K562 (cell line): Measurements from ENCODE around the gene GPX2. TPM values are rescaled to one million over a fixed set of nuclear protein-coding genes. Genes with fewer than 3 reads are reported as not detected.

Source experiments
- ATF7 ChIP-seq: fragments of 450-650 bp; IDR thresholded peaks from 2 replicates; pipeline ENCODE4 v1.7.1; 2014; ENCODE audit warnings: mild to moderate bottlenecking, moderate library complexity
- BHLHE40 ChIP-seq: IDR thresholded peaks from 2 replicates; pipeline ENCODE4 v1.6.1; 2011; ENCODE audit warnings: low read length, improper control_type of control experiment
- CEBPB ChIP-seq: fragments of 450-650 bp; IDR thresholded peaks from 2 replicates; pipeline ENCODE4 v1.6.1; 2016; ENCODE audit warnings: missing genetic modification characterization, missing compliant biosample characterization
- CREM ChIP-seq: IDR thresholded peaks from 2 replicates; pipeline ENCODE4 v1.6.1; 2014; ENCODE audit warnings: antibody characterized with exemption, low read depth
- GABPB1 ChIP-seq: sonication (generic); formaldehyde crosslinking; IDR thresholded peaks from 2 replicates; pipeline ENCODE4 v1.8.0; 2022; ENCODE audit warnings: mild to moderate bottlenecking, missing genetic modification reagents
- HDAC1 ChIP-seq, 2 experiments: fragments of 450-650 bp; IDR thresholded peaks; 2 replicates each; pipeline ENCODE4 v1.6.1; 2016 to 2017; ENCODE audit warnings: inconsistent platforms in 1 of 2, mild to moderate bottlenecking in 1 of 2, moderate library complexity in 1 of 2
- HINFP ChIP-seq: fragments of 450-650 bp; conservative IDR thresholded peaks from 2 replicates; pipeline ENCODE4 v1.6.1; 2016; ENCODE audit warnings: missing genetic modification characterization, low read depth, mild to moderate bottlenecking, control low read depth, missing compliant biosample characterization
- HSF4 ChIP-seq: fragments of 250-450 bp; sonication (Bioruptor Pico); IDR thresholded peaks from 2 replicates; pipeline ENCODE4 v2.1.2; 2022; ENCODE audit warnings: mild to moderate bottlenecking, moderate library complexity, borderline replicate concordance
- MNT ChIP-seq, 2 experiments: fragments of 450-650 bp; conservative IDR thresholded peaks; 2 replicates each; pipeline ENCODE4 v1.6.1; 2017; ENCODE audit warnings: mild to moderate bottlenecking in 2 of 2, moderate library complexity in 2 of 2
- MTA3 ChIP-seq: fragments of 450-650 bp; formaldehyde crosslinking; IDR thresholded peaks from 2 replicates; pipeline ENCODE4 v1.6.1; 2017; ENCODE audit warnings: mild to moderate bottlenecking, borderline replicate concordance
- NCOA2 ChIP-seq, 2 experiments: fragments of 450-650 bp; IDR thresholded peaks; 2 replicates each; pipeline ENCODE4 v1.6.1; 2018; ENCODE audit warnings: mild to moderate bottlenecking in 2 of 2, moderate library complexity in 1 of 2; ENCODE audit not compliant: partially characterized antibody in 2 of 2
- NFRKB ChIP-seq: fragments of 450-650 bp; IDR thresholded peaks from 2 replicates; pipeline ENCODE4 v1.6.1; 2016; ENCODE audit warnings: low read depth
- NR1H2 ChIP-seq: sonication (generic); formaldehyde crosslinking; IDR thresholded peaks from 2 replicates; pipeline ENCODE4 v1.4.0; 2020; ENCODE audit warnings: mild to moderate bottlenecking, missing genetic modification reagents
- PHB ChIP-seq: fragments of 250-450 bp; sonication (Bioruptor Pico); IDR thresholded peaks from 2 replicates; pipeline ENCODE4 v1.5.0; 2021
- POLR3A ChIP-seq: IDR thresholded peaks from 2 replicates; pipeline ENCODE4 v1.6.1; 2011; ENCODE audit warnings: borderline replicate concordance, mild to moderate bottlenecking, moderate library complexity; ENCODE audit not compliant: insufficient read length, insufficient read depth; ENCODE audit errors: extremely low read depth
- SNRNP70 ChIP-seq: fragments of 200-400 bp; formaldehyde crosslinking; optimal IDR thresholded peaks from 2 replicates; pipeline ENCODE3; 2017; ENCODE audit warnings: low read depth, low read length
- TEAD2 ChIP-seq: fragments of 450-650 bp; IDR thresholded peaks from 2 replicates; pipeline ENCODE4 v1.6.1; 2016; ENCODE audit warnings: missing genetic modification characterization, control low read depth, missing compliant biosample characterization
- TFAP4 ChIP-seq: sonication (generic); formaldehyde crosslinking; IDR thresholded peaks from 2 replicates; pipeline ENCODE4 v1.8.0; 2022; ENCODE audit warnings: missing genetic modification reagents, mild to moderate bottlenecking, moderate library complexity, borderline replicate concordance
- ZBTB8A ChIP-seq: fragments of 450-650 bp; IDR thresholded peaks from 2 replicates; pipeline ENCODE4 v1.6.1; 2018; ENCODE audit warnings: mild to moderate bottlenecking, moderate library complexity; ENCODE audit not compliant: partially characterized antibody
- ZNF398 ChIP-seq: fragments of 250-450 bp; sonication (Bioruptor Pico); IDR thresholded peaks from 2 replicates; pipeline ENCODE4 v1.8.0; 2021; ENCODE audit warnings: moderate library complexity, mild to moderate bottlenecking, inconsistent platforms
- ZNF76 ChIP-seq: fragments of 250-450 bp; sonication (Bioruptor Pico); IDR thresholded peaks from 2 replicates; pipeline ENCODE4 v1.4.0; 2020; ENCODE audit warnings: mild to moderate bottlenecking, moderate library complexity, borderline replicate concordance
- polyA plus RNA-seq, 8 experiments: library from polyadenylated mRNA; depleted of rRNA in 4 of 8; stranded (reverse) in 5 of 8; unstranded in 3 of 8; fragments of >200 nt; fragmentation: Nextera tagmentation in 2 of 8; fragmentation: Illumina TruSeq in 1 of 8; extraction: Ambion mirVana in 2 of 8; extraction: Trizol in 1 of 8; gene quantifications; 2 replicates each; pipeline versions ENCODE4 v1.2.1 to v1.2.3, GENCODE V29; 2011 to 2014; ENCODE audit warnings: inconsistent platforms in 1 of 8, missing spikeins in 1 of 8
- total RNA-seq, 7 experiments: library from RNA; depleted of rRNA in 6 of 7; stranded (reverse); fragments of >200 nt in 6 of 7; fragmentation: Illumina TruSeq in 2 of 7; extraction: Trizol in 2 of 7; gene quantifications; 2 replicates each; pipeline versions ENCODE4 v1.2.1 to v1.2.3, GENCODE V29; 2011 to 2021; ENCODE audit warnings: low replicate concordance in 1 of 7
- TF ChIP-seq, protein P1 (sequence below): sonication (generic); formaldehyde crosslinking; IDR thresholded peaks from 2 replicates; pipeline ENCODE4 v1.8.0; 2022; ENCODE audit warnings: mild to moderate bottlenecking, missing genetic modification reagents

GPX2 gene
- total and polyA plus RNA-seq, 9 of the 15 experiments (the other 6 are each of a cell fraction or from before 2014, with no cell fraction given): 0.24 TPM; not detected in 8

DNA sequence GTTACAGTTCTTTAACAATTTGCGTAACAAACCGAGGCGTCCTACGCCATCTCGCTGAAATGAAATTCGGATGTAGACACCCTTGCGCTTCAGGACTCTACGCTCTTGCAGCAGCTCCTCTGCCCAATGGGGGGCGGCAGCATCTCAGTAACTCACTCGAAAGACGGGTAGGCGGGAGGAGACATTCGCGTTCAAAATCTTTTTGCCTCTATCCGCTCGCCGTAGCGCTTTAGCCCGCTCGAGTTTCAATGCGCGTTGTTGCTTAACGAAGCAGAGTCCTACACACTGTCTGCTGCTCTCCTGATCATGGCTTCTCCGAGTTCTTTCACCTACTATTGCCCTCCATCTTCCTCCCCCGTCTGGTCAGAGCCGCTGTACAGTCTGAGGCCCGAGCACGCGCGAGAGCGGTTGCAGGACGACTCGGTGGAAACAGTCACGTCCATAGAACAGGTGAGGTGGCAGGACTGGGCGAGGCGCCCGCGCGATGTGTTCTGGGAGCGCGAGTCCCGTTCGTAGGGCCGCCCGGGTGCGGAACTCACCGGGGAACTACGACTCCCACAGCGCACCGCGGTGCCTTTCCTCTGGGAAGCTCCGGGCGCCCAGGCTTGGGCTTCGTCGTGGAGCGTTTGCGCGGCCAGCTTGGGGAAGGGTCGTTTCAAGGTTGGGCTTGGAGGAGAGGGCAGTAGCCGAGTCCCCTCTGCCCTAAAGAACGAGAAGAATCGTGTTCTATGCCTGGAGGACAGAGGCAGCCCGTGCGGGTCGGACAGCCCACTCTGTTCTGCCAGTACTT is 44.3 kb upstream of the GPX2 start, which contains the start of gene FNTB (continued):
- no peak for TF ChIP-seq BHLHE40
- TF ChIP-seq ATF7: peak; percentile 76
- TF ChIP-seq HSF4 (CRISPR knock-in tag): 0 out of 2 replicates have a peak, but pooled peaks have one; percentile 38
- no peak; the same call in none of the 2 replicates for TF ChIP-seq CREM
- TF ChIP-seq PHB: no peak
- peak; percentile 88 for TF ChIP-seq CEBPB (tag)
- peak; percentile 99 for TF ChIP-seq MTA3
- TF ChIP-seq NCOA2 (IDR thresholded peaks at IDR 0.05; ENCODE audit: partially characterized antibody in 2 of 2): no peak
- no peak for TF ChIP-seq NFRKB
- TF ChIP-seq TFAP4 (CRISPR knock-in tag): peak; percentile 89
- TF ChIP-seq, protein P1, sequence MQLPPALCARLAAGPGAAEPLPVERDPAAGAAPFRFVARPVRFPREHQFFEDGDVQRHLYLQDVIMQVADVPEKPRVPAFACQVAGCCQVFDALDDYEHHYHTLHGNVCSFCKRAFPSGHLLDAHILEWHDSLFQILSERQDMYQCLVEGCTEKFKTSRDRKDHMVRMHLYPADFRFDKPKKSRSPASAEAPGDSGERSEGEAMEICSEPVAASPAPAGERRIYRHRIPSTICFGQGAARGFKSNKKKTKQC: 0 out of 2 replicates have a peak, but pooled peaks have one; percentile 22
- TF ChIP-seq ZNF76: no peak
- no peak for TF ChIP-seq HINFP (tag)
- no peak for TF ChIP-seq ZNF398
- peak; percentile 56 for TF ChIP-seq GABPB1 (CRISPR knock-in tag)
- peak in 1 of 2 experiments; percentile 96; a peak in 2 of 4 replicates for TF ChIP-seq HDAC1 (IDR thresholded peaks at IDR 0.05)
- TF ChIP-seq MNT (conservative IDR thresholded peaks at IDR 0.05): peak; percentile 83 to 91
- no peak for TF ChIP-seq SNRNP70
- TF ChIP-seq TEAD2 (tag): no peak
- TF ChIP-seq ZBTB8A: no peak
- TF ChIP-seq NR1H2 (CRISPR knock-in tag): no peak
- TF ChIP-seq POLR3A: no peak
